ENCODE data around the gene HYDIN. TPM values are rescaled to one million over a fixed set of nuclear protein-coding genes. Genes with fewer than 3 reads are reported as not detected.

Gene HYDIN
- total and polyA plus RNA-seq, 7 donors: under 0.01 to 7.5 (median 1.6) TPM; not detected in 1

DNA sequence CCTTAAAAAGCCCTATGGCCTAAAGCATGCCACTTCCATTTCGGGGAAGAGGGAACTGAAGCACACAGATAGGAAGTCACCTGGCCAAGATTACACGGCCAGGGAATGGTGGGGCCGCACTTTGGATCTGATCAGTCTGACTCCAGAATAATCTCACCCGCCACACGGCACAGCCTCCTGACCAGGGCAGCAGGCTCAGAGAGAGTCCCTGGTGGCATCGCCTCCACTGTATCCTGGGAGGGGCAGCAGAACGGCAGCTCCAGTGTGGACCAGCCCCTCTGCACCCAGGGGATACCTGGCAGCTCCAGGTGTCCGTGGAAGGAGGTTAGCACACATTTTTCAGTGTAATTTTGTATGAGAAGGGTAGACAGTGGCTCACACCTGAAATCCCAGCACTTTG is 465.0 kb downstream of the HYDIN start:
- intact Hi-C loops (cut with DNase I): no loop called here
- Histone ChIP-seq H3K4me3 (no peak overlapping the region), H3K36me3 (peaks cover 0 to 38% (median 13%) of the 10 kb centered on the region in 4 donors), H3K27me3 (no peaks in the 10 kb centered on the region), H3K9me3 (no peaks in the 10 kb centered on the region), H3K4me1 (peaks cover 0 to 6% (median under 1%) of the 10 kb centered on the region in 4 donors), H3K27ac (no peak overlapping the region)
- TF ChIP-seq POLR2A (IDR thresholded peaks at IDR 0.05): no peak
- TF ChIP-seq, protein P1, sequence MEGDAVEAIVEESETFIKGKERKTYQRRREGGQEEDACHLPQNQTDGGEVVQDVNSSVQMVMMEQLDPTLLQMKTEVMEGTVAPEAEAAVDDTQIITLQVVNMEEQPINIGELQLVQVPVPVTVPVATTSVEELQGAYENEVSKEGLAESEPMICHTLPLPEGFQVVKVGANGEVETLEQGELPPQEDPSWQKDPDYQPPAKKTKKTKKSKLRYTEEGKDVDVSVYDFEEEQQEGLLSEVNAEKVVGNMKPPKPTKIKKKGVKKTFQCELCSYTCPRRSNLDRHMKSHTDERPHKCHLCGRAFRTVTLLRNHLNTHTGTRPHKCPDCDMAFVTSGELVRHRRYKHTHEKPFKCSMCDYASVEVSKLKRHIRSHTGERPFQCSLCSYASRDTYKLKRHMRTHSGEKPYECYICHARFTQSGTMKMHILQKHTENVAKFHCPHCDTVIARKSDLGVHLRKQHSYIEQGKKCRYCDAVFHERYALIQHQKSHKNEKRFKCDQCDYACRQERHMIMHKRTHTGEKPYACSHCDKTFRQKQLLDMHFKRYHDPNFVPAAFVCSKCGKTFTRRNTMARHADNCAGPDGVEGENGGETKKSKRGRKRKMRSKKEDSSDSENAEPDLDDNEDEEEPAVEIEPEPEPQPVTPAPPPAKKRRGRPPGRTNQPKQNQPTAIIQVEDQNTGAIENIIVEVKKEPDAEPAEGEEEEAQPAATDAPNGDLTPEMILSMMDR (IDR thresholded peaks at IDR 0.05): no peak
- TF ChIP-seq POLR2AphosphoS5 (IDR thresholded peaks at IDR 0.05): no peak
- TF ChIP-seq EP300 (IDR thresholded peaks at IDR 0.05): no peak
- WGBS, 2 donors: 93 to 94% methylated on average over 8 of the region's 8 CpGs
- no peak for DNase-seq

DNA sequence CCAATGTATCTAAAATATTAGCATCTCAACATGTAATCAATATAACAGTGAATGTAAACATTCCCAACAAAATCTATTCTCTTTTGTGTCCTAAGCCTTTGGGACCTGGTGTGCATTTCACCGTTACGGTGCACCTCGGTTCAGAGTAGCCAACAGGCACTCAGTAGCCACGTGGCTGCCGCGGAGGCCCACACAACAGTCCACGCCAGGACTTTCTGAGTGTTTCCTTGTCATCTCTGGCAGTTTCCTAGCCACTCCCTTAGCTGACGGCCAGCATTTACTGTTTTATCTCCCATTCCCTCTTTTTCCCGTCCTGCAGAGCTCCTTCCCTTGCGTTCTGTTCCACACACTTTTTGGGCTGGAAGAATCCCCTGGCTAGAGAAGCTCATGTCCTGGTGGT is 465.9 kb downstream of the HYDIN start:
- DNase-seq: no peak
- Histone ChIP-seq H3K36me3 (peaks cover 0 to 42% (median 13%) of the 10 kb centered on the region in 4 donors), H3K27ac (no peak overlapping the region), H3K27me3 (no peaks in the 10 kb centered on the region), H3K4me3 (no peak overlapping the region), H3K4me1 (peaks cover 0 to 5% (median 0%) of the 10 kb centered on the region in 4 donors), H3K9me3 (no peaks in the 10 kb centered on the region)
- intact Hi-C loops (cut with DNase I): no loop called here
- WGBS, 2 donors: 89 to 94% methylated on average over 10 of the region's 10 CpGs
- TF ChIP-seq POLR2AphosphoS5 (IDR thresholded peaks at IDR 0.05) (no peak), POLR2A (IDR thresholded peaks at IDR 0.05) (no peak), EP300 (IDR thresholded peaks at IDR 0.05) (no peak)
- TF ChIP-seq, protein P1 (IDR thresholded peaks at IDR 0.05): no peak

DNA sequence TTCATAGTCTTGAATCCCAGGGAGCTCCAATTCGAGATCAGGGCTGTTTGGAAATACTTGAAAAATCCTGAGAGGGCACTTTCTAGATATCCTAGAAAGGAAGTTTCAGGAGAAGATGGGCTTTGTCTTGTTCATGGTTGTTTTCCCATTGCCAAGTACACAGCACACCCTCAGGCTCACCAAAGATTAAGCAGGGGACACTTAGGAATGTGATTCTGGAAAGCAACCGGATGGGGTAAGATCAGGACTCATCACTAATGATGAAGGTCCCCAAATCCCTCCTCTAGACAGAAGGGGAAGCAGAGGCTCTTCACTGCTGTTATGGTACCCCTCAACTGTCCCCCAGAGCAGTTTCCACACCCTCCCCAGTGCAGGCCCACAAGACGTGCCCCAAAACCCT is 470.3 kb downstream of the HYDIN start:
- TF ChIP-seq POLR2AphosphoS5 (IDR thresholded peaks at IDR 0.05): no peak
- TF ChIP-seq EP300 (IDR thresholded peaks at IDR 0.05): no peak
- TF ChIP-seq POLR2A (IDR thresholded peaks at IDR 0.05): no peak
- TF ChIP-seq, protein P1 (IDR thresholded peaks at IDR 0.05): no peak
- H3K27ac ChIP-seq: peak overlapping the region in 2 of 4 donors; percentile 42 to 57
- 68 to 76% methylated on average over 3 of the region's 3 CpGs for WGBS, 2 donors
- no peak overlapping the region for H3K4me3 ChIP-seq
- DNase-seq: no peak
- no peaks in the 10 kb centered on the region for H3K9me3 ChIP-seq
- H3K4me1 ChIP-seq: peaks cover 0 to 5% (median 0%) of the 10 kb centered on the region in 4 donors
- H3K27me3 ChIP-seq: no peaks in the 10 kb centered on the region
- H3K36me3 ChIP-seq: peaks cover 0 to 66% (median 15%) of the 10 kb centered on the region in 4 donors
- intact Hi-C loops (cut with DNase I): no loop called here

DNA sequence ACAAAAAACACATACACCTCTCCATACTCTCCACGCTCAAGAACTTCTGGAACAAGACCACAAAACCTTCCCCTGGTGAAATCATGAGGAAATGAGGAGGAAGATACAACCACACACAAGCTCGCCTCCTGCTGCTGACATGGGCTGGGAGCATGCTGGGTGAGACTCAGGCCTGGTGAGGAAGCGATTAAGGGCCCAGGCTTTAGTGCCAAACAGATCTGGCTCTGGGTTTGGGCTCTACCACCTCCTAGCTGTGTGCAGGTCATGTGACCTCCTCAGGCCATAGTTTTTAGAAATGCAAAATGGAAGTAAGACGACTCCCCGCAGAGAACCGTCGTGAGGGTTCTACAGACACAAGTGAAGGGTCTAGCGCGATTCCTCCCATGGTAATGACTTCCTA is 470.9 kb downstream of the HYDIN start:
- DNase-seq: no peak
- Histone ChIP-seq H3K4me3 (no peak overlapping the region), H3K9me3 (no peaks in the 10 kb centered on the region), H3K4me1 (peaks cover 0 to 5% (median 0%) of the 10 kb centered on the region in 4 donors), H3K27ac (peak overlapping the region in 1 of 4 donors; percentile 57), H3K36me3 (peaks cover 0 to 69% (median 15%) of the 10 kb centered on the region in 4 donors), H3K27me3 (no peaks in the 10 kb centered on the region)
- intact Hi-C loops (cut with DNase I): no loop called here
- TF ChIP-seq POLR2A (IDR thresholded peaks at IDR 0.05): no peak
- TF ChIP-seq EP300 (IDR thresholded peaks at IDR 0.05): no peak
- TF ChIP-seq, protein P1 (IDR thresholded peaks at IDR 0.05): no peak
- no peak for TF ChIP-seq POLR2AphosphoS5 (IDR thresholded peaks at IDR 0.05)
- WGBS, 2 donors: 95 to 98% methylated on average over 9 of the region's 9 CpGs

DNA sequence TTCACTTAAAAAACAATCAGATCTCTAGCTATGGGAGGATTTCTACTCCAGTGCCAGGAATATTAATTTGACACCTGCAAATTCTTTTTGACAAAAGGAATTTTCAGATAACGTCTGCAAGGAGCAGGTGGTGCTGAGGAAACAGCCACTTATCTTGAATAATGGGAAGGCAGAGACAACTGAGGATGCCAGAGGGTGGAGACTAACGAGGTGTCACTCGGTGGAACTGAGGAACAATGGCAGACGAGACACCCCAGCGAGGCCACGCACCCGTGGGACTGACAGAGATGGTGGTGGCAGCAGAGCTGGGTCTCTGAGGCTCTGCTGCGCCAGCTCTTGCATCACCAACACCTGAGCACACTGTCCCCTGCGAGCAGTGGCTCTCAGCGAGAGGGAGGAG is 471.7 kb downstream of the HYDIN start:
- Histone ChIP-seq H3K4me3 (no peak overlapping the region), H3K36me3 (peaks cover 0 to 76% (median 15%) of the 10 kb centered on the region in 4 donors), H3K27ac (no peak overlapping the region), H3K27me3 (no peaks in the 10 kb centered on the region), H3K9me3 (no peaks in the 10 kb centered on the region), H3K4me1 (peaks cover 0 to 5% (median 0%) of the 10 kb centered on the region in 4 donors)
- 89 to 93% methylated on average over 10 of the region's 10 CpGs for WGBS, 2 donors
- no peak for DNase-seq
- intact Hi-C loops (cut with DNase I): no loop called here
- TF ChIP-seq, protein P1 (IDR thresholded peaks at IDR 0.05): no peak
- TF ChIP-seq POLR2A (IDR thresholded peaks at IDR 0.05) (no peak), EP300 (IDR thresholded peaks at IDR 0.05) (no peak), POLR2AphosphoS5 (IDR thresholded peaks at IDR 0.05) (no peak)

All from sigmoid colon (tissue), 7 donors.